CD4-positive, alpha-beta T cell treated with Interleukin-4 for 1 hour (primary cell): ENCODE results near the gene SPTA1.

Source experiments
- DNase-seq, 2 donors: peaks; one replicate each; pipeline ENCODE4 v3.0.0-alpha.2; 2020 to 2022

Gene SPTA1

GRCh38 chr1:158563853-158564252 lies 122.7 kb downstream of the SPTA1 start:
- no peak for DNase-seq
